GM10847 (cell line): ENCODE results near the gene TLCD2.

Experiments
- POLR2A ChIP-seq: IDR thresholded peaks from 2 replicates; pipeline ENCODE4 v1.6.1; 2011; ENCODE audit not compliant: insufficient read length; ENCODE audit errors: extremely low read depth

TLCD2 gene

GRCh38 chr17:1709971-1710806 is at the start of gene TLCD2:
TSS of gene TLCD2 (minus strand) at chr17:1710377. CDS start at chr17:1710242, 135 bp downstream.
- no peak for TF ChIP-seq POLR2A

- no peak for TF ChIP-seq POLR2A
These were observed 49.4 kb upstream of the TLCD2 start for GRCh38 chr17:1759529-1759928.

DNA sequence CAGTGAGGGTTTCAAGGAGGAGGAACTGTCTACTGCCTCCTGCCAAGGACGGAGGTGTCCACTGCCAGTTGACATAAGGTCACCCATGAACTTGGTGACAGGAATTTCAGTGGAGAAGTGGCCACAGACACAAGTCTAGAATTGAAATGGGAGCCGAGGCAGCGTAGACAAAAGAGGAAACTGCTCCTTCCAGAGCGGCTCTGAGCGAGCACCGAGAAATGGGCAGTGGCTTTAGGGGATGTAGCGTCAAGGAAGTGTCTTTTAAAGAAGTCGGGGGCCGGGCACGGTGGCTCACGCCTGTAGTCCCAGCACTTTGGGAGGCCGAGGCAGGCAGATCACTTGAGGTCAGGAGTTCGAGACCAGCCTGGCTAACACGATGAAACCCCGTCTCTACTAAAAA is 48.6 kb upstream of the TLCD2 start:
- TF ChIP-seq POLR2A: no peak

DNA sequence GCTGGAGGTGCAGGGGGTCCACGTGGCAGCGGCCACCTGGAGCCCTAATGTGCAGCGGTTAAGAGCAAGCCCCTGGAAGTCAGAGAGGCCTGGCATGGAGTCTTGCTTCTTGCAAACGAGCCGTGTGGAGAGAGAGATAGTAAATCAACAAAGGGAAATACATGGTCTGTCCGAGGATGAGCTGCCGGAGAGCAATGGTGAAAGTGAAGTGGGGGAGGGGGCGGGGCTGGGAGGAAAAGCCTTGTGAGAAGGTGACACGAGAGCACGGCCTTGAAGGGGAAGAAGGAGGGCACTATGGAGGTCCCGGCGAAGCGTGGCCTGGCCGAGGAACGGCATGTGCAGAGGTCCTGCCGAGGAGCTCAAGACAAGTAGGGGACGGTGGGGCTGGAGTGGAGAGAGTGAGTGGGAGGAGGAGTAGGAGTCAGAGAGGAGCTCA is 45.7 kb upstream of the TLCD2 start:
- no peak for TF ChIP-seq POLR2A

GRCh38 chr17:1755252-1755826 is 45.2 kb upstream of the TLCD2 start:
- no peak for TF ChIP-seq POLR2A

DNA sequence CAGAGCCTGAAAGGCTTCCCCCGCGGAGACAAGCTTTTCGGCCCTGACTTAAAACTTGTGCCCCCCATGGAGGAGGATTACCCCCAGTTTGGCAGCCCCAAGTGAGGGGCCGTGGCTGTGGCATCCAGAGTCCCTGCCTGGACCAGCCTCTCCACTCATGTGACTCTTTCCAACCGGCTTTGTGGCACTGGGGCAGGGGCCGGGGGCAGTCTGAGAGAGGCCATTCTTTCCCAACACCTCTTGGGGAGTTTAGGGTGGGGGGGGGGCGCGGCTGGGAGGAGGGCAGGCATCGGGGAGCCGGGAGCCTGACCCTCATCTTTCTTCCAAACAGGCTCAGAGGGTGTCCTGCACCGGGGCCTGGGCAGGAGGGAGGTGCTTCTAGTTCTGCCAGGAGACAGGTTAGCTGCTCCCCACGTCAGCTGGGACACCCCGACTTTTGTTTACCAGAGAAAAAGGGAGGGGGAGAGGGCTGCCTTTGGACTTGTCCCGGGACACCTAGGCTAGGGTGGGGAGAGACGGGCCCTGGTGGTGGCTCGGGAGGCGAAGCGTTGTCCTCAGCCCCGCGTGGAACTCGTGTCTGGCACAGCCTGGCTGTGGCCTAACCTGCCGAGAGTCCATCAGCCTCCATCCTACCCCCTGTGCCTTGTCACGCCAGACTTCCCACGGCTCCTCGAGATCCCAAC is 44.4 kb upstream of the TLCD2 start:
- TF ChIP-seq POLR2A: no peak

- no peak for TF ChIP-seq POLR2A
These were observed 43.7 kb upstream of the TLCD2 start for GRCh38 chr17:1753767-1754429.

DNA sequence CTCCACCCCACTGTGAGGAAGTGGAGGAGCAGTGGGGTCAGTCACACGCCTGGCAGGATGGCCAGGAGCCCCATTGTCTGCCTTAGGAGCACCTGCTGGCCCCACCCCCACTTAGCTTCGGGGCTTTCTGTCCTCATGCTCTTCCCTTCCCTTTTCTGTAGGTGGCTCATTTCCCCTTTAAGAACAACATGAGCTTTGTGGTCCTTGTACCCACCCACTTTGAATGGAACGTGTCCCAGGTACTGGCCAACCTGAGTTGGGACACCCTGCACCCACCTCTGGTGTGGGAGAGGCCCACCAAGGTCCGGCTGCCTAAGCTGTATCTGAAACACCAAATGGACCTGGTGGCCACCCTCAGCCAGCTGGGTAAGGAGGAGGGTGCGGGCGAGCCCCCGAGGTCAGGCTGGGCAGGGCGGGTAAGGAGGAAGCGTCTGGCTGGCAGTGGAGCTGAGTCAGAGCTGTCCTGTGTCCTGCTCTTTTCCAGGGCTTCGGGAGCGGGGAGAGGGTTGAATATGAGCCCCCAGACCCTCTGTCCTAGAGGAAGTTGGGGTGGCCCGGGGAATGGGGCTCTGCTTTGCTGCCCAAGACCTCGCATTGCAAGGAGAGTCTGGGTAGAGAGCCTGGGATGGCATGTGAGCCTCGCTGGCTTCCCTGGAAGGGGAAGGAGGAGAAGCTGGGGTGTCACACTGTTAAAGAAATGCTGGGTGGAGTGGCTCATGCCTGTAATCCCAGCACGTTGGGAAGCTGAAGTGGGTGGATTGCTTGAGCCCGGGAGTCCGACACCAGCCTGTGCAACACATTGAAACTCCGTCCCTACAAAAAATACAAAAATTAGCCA is 42.5 kb upstream of the TLCD2 start:
- TF ChIP-seq POLR2A: no peak

DNA sequence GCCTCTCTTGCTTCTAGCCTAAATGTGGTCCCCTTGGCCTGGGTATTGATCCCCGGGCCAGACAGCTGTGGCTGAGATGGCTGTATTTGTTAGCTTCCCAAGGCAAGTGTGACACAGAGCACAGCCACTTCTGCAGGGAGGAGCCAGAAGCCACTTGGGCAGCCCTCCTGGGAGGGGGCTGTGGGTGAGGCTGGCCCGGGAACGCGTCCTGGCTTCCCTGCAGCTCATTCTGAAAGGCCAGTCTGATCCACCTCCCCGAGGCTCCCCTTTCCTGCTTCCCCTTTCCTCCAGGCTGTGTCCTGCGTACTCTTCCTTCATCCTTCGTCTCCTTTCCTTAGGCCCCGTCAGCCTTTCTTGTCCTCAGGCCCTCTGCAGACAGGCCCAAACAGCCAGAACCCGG is 40.5 kb upstream of the TLCD2 start:
- TF ChIP-seq POLR2A: no peak

DNA sequence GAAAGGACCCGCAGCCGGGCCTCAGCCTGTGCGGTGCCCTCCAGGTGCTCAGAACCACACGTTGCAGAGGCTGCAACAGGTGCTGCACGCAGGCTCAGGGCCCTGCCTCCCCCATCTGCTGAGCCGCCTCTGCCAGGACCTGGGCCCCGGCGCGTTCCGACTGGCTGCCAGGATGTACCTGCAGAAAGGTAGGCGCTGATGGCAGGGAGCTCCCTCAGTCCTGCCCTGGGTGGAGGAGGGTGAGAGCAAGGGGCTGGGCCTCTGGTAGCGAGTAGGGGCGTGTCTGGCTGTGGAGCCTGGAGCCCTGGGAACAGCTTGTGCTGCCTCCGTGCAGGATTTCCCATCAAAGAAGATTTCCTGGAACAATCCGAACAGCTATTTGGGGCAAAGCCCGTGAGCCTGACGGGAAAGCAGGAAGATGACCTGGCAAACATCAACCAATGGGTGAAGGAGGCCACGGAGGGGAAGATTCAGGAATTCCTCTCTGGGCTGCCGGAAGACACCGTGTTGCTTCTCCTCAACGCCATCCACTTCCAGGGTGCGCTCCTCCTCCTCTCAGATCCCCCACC is 36.9 kb upstream of the TLCD2 start:
- no peak for TF ChIP-seq POLR2A

- TF ChIP-seq POLR2A: no peak
These were observed 35.4 kb upstream of the TLCD2 start for GRCh38 chr17:1745513-1746020.

GRCh38 chr17:1744551-1745512 is 34.7 kb upstream of the TLCD2 start:
- no peak for TF ChIP-seq POLR2A

DNA sequence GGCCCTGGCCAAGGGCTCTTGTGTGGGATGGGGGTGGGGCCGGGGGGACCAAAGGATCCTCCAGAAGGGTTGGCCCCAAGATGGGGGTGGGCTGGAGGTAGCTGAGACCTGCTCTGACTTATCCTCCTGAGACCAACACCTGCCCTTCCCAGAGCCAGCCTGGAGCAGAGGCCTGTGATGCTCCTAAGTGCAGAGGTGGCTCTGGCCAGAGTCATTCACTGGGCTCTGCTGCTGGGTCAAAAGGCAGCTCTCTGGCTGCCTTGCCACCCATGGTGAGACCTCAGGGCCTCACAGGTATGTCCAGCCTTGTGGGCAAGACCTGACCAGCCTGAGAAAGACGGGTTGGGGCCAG is 32.9 kb upstream of the TLCD2 start:
- no peak for TF ChIP-seq POLR2A
